GM21390 (cell line): ENCODE results near the gene NCKAP5L.

Experiments
- ATAC-seq: cut with Tn5 transposase; IDR thresholded peaks from one replicate; pipeline ENCODE4 v1.9.1; 2021; ENCODE audit not compliant: unreplicated experiment

NCKAP5L gene

DNA sequence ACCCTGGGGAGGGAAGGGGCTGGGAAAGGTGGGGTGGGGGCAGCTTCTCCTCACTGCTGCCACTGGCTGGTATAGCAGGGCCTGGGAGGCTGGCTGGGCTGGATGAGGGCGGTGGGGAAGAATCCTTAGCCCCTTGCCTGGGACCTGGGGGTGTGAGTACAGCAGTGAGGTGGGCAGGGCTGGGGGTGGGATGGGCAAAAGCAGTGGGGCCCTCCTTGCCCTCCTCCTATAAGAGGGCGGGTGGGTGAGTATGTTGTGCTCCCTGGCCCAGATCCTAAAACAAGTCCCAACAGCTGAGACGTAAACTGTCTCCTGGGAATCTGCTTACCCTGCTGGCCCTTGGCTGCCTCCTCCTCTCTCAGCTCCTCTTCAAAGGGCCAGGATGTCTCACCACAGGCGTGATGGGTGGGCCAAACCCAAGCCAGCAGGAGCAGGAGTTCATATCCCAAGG is 2.2 kb downstream of the NCKAP5L start:
- no peak for ATAC-seq

DNA sequence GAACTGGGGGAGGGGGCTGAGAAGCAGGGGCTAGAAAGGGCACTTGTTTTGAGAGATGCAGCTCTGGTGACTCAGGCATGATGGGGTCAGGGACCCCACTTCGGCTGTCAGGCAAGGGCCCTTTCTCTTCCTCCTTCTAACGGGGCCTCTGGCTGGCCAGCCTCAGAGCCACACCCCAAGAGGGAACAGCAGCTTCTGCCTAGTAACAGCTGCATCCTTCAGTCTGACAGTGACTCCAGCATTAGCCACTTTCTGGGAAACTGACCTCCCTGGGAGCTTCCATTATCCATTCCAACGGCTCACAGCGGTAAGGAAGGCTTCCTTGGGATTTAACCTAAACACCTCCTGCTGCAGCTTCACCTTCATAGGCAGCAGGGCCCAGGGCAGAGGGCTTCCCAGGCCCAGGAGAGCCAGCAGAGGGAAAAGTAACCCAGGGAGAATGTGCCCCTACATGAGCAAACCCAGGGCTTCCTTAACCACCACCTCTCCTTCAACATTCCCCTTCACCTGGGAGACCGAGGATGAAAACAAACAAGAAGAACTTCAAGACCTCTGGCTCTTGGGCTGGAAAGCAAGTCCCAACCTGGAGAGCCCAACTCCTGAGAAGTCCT is 2.7 kb downstream of the NCKAP5L start:
- ATAC-seq, result no peak

DNA sequence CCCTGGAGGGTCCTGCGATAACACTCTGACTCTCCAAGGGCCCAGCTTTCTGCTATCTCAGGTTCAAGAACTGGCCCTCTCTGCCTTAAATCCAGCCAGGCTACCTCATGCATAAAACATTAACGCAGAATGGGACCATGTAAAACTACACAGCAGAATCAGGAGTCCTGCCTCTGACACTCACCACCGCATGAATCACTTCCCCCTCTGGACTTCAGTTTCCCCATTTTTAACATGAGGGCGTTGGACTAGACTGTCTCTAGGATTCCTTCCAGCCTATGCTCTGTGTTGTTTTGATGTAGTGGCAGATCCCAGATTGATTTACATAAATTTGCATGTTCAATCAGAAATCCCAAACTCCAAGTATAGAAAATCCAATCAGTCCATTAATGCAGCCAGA is 3.3 kb downstream of the NCKAP5L start:
- no peak for ATAC-seq

DNA sequence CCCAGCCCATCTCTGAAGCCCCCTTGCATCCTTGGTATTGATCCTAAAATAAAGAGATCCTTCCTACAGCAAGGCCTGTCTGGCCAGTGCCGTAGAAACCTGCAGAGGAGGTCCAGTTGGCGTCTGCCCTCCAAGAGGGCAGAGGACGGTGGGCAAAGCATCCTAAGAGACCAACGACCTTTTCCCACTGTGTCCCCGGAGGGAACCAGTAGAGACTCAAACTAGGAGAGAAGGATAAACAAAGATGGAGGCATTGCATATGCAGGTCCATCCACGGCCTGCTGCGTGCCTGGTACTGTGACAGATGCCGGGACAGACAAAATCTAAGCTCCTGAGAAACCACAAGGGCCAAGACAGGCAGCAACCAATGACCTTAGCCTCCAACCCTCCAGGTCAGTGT is 3.8 kb downstream of the NCKAP5L start:
- no peak for ATAC-seq

DNA sequence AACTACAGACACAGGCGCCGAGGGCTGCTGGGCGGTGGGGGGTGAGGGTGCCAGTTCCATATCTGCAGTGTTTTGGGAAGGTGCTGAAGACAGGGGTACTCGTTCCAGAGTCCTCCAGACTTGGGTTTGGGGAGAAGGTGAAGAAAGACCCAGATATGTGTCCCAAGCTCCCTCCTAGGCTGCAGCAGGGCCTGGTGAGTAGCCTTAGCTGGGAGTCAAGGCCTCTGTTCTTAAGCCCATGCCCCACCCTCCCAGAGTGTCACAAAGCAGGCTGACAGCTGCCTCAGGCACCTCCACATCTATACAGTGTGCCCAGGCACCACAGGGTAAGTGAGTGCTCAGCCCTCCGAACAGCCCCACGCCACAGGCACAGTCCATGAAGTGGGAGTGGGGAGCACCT is 4.3 kb downstream of the NCKAP5L start:
- no peak for ATAC-seq

DNA sequence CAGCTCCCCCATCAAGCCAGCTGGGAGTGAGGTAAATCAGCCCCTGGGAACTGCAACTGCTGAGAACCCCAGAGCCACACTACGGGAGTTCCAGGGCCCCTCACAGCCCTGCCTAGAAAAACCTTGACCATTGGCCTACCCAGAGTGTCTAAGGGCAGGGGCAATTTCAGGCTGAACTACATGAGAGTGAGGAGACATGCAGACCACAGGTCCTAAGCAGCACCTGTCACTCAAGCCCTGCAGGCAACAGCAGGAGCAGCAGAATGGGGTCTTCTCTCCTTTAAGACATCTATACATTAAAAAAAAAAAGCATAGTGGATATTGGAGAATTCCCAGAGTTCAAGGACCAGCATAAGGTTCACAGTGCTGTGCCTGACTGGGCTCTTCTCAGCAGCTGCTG is 4.9 kb downstream of the NCKAP5L start:
- no peak for ATAC-seq

DNA sequence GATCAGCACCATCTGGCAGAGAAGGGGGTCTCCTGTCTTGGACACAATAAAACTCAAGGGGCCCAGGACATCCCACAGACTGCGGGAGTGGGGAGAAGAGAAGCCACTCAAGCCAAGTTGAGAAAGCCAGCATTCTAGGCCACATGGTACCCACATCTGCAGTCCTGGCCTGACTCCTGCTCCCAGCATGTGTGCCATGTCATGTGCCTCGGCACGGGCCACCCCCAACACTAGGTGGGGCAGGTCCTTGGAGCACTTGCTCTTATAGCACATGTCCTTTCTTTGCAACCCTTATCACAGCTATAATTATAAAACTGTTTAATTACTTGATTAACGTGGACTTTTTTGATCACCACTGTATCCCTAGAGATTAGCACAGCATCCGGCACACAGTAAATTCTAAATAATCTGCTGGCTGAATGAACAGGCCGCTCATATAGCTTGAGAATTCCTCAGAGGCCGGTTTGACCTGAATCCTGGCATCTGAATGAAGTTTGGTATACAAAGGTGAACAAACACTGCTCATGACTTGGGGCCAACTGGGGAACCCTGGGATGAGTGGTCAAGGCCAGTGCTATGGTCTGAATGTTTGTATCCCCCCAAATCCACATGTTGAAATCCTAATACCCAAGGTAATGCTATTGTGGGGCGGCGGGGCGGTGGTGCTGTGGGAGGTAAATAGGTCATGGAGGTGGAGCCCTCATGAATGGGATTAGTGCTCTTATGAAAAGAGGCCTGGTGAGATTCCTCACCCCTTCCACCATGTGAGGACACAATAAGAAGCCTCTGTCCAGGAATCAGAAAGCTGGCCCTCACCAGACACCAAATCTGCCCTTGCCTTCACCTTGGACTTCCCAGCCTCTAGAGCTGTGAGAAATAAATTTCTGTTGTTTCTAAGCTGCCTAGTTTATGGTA is 6.6 kb downstream of the NCKAP5L start:
- no peak for ATAC-seq

DNA sequence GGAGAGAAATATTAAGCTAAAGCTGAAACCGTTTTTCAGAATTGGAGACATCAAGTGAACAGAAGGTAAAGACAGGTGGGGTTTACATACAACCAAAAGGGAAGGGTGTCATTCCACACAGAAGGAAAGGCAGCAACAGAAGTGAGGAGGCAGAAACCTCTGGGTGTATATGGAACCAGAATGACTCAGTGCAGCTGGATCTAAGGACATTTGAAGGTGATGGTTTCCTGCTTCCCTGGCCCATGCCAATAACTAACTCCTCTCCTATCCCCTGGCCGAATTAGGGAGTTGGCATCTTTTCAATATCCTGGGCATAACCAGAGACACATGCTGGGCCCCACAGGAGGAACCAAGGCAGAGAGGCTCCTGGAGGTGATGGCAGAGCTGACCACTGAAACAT is 8.4 kb downstream of the NCKAP5L start:
- ATAC-seq, result no peak

DNA sequence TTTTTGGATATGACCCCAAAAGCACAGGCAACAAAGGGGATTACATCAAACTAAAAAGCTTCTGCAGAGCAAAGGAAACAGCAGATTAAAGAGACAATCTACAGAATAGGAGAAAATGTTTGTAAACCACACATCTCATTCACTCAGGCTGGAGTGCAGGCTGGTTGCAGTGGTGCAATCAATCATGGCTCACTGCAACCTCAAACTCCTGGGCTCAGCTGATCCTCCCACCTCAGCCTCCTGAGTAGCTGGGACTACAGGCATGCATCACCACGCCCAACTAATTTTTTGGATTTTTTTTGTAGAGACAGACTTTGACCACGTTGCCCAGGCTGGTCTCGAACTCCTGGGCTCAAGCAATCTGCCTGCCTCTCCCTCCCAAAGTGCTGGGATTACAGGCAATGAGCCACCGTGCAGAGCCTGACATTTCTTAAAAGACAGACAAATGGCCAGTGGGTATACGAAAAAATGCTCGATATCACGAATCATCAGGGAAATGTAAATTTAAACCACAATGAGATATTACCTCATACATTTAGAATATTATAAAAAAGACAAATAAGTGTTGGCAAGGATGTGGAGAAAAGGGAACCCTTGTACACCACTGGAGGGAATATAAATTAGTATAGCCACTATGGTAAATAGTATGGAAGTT is 9.8 kb downstream of the NCKAP5L start:
- no peak for ATAC-seq

DNA sequence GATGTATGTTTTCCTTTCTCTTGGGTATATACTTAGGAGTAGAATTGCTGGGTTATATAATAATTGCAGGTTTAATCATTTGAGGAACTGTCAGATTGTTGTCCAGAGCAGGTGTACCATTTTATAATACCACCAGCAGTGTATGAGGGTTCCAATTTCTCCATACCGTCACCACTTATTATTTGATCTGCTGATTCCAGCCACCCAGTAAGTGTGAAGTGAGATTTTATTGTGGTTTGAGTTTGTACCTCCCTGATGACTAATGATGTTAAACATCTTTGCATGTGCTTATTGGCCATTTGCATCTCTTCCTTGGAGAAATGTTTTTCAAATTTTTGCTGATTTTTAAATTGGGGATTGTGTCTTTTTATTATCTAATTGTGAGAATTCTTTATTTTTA is 15.1 kb downstream of the NCKAP5L start:
- no peak for ATAC-seq

DNA sequence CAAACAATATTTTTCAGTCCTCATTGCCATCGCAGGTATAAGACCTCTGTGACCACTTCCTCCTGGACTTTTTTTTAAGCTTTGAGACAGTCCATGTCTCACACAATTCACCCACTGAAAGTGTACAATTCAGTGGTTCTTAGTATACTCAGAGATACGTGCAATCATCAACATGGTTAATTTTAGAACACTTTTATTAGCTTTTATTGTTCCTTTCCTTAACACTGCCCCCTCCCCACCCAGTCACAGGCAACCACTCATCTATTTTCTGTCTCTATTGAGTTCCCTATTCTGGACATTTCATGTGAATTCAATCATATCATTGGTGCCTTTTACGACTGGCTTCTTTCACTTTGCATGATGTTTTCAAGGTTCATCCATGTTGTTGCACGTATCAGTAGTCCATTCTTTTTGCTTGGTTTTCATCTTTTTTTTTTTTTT is 16.2 kb downstream of the NCKAP5L start:
- no peak for ATAC-seq

DNA sequence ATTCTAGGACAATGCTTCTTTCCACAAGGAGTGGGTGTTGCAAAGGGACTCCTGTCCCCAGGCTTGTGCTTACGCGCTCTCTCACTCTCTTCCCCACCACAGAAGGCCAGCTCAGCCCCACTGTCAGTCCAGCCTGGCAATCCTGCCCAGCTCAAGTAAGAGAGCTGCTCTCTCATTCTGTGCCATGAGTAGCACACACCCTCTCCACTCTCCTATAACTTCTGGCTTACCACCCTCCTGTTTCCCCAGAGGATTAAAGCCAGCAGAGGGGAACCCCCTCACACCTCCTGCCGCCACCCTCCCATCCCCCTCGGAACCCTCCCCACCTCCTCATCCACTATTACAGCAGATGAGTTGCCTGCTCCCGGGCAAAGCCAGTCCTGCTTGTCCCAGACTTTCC is 17.1 kb downstream of the NCKAP5L start:
- no peak for ATAC-seq

DNA sequence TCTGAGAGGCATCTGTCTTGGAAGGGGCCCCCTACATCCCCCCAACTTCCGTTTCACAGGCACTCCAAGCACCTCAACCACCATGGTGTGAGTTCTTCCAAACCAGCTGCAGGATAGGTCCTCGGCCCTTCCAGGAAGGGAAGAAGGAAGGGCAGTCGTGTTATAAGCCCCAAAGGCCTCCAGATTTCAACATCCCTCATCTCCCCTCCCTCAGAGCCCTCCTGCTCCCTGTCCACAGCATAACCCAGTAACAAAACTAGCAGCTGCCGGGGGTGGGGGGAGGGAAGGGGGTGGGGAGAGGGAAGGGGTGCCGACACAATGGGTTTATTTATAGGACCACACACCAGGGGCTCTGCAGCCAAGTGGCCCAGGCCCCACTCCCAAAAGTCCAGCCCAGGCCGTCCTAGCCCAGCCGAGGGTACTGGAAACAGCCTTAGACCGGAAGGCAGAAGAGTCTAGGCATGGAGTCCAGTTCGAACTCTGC is 18.3 kb downstream of the NCKAP5L start:
- ATAC-seq, result no peak

DNA sequence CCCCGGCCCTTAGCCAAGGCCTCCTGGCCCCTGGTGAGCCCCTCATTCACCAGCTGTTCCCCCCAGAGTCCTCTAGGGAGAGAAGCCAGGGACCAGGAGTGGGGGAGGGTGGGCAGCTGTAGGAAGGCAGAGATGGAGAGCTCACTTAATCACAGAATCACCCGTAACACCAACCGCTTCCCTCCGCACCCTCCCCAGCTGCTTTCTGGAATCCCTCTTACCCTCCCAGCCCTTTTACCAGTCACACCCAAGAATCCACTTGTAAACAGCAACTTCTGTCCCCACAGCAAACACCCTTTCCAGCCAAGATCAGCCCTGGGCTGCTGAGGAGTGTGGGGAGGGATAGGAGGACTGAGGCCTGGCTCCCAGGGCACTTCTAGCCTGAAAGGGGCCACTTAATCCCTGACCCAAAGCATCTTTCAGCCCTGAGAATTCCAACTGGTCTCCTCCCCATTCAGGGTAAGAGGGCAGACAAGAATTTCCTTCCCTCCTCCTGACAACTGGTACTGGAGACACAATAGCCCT is 18.8 kb downstream of the NCKAP5L start:
- ATAC-seq, result no peak

DNA sequence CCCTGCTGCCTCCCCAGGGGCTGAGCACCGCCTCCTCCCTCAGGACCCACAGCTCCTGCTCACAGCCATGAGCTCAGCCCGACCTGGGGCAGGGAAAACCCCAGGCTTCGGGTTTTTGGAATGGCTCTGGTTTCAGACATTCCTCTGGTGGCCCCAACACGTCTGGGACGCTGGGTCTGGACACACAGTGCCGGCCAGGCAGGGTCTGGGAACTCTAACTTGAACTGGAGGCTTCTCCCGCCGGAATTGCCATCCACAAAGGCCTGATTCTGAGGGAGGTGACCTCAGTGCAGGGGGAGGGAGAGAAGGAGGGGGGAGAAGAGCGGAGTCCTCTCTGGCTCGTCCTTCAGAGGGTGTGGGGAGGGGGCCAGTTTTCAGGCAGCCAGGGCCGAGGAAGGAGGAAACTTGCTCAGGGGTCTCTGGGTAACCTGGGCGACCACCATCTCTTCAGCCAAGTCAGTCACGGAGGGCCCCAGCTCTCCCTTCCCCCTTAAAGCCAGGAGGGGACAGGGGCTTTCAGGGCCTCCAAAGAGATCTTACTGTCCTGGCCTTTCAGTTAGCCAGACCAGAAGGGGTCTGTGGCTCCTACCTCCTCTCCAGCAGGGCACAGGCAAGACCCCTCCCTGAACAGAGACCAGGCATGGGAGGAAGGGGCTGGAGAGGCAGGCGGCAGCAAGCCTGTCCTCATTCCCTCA is 19.4 kb downstream of the NCKAP5L start:
- ATAC-seq, result no peak

DNA sequence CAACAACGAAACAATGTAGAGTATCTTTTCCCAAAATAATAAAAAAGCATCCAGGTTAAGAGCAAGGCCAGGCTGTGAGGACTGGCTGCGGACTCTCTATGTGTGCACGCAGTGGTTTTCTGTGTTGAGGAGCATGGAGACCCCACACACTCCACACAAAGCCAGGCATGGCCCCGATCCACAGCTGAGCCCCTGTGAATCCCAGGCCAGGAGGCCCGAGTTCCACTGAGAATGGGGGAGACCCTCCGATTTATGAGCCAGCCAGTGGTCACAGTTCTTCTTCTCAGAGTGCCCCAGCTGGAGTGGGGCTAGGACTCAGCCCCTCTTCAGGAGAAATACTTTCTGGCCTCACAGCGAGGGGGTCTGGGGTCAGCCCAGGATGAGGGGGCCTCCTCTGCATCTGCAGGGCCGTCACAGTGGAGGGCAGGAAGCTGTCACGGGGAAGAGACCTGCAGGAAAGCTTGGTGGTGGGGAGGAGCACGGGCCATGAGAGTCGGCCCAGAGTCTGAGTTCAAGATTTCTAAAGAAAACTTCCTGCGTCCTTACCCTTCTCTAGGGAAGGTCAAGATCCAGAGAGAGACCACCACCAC is 20.1 kb downstream of the NCKAP5L start:
- ATAC-seq, result no peak

DNA sequence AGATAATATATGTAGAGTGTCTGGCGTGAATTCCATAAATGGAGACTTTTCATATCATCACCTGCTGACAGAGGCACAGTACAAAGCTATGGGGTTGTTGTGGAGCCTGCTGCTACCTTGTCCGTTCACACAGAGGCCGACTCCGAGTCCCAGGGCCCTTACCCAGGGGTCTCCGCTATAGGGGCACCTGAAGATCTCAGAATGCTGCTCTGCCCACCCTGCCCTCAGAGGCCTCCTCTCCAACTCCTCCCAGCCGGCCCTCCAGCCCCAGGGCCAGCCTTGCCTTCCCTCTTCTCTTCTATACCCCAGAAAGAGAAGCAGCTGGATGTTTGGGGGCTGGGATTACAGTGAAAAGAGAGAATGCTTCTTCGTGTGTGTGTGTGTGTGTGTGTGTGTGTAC is 21.3 kb downstream of the NCKAP5L start:
- no peak for ATAC-seq

DNA sequence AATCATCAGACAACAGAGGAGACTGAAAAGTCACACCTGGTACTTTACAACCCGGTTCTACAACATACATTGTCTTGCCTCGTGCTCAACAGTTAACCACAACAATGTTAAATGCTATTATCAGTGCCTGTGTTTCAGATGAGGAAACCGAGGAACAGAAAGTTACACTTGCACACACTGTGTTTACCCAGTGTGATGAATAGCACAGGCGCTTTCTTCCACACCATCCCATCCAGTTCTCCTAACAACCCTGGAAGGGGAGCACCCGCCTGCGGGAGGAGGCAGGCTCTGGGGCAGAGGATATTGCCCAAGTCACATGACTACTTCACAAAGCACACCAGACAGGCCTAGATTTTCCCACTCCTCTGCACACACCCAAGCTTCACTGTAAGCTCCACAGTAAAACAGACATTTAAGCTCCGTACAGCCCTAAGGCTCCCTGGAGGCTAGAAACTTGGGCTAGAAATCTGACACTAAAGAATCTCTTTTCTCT is 21.8 kb downstream of the NCKAP5L start:
- ATAC-seq, result no peak

DNA sequence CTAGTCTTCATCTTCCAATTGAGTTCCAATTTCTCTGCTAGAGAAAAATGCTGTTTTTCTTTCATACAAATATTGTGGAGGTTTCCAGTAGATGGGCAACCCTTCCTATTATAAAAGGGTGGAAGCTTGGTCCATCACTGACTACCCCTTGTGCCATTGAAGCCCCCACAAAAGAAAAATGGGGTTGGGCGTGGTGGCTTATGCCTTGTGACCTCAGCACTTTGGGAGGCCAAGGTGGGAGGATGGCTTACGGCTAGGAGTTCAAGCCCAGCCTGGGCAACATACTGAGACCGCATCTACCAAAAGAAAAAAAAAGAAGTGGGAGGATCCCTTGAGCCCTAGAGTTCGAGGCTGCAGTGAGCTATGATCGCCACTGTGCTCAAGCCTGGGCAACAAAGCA is 22.8 kb downstream of the NCKAP5L start:
- no peak for ATAC-seq

DNA sequence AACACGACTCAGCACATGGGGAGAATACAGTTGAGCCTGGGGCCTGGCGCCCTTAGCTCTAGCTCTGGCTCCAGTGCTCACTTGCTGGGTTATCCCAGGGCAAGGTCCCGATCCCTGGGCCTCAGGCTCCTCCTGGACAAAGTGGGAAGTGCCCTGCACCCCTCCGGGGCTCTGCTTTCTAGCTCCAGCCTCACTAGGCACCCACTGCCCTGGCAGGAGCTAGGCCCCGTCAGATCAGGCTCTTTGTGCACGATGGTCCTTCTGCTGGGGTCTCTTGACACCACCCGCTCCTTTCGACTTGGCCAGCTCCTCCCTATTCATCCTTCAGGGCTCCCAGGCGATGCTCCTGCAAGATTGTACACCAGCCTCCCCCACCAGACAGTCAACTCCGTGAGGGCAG is 23.4 kb downstream of the NCKAP5L start:
- no peak for ATAC-seq
